HG03520 (cell line): ENCODE results near the gene PRSS2.
"Not testable (repeated sequence)": the region's sequence is repeated elsewhere in the genome, so short reads cannot be mapped to it uniquely, and the experiment has no call there.

Experiments
- ATAC-seq: cut with Tn5 transposase; IDR thresholded peaks from one replicate; pipeline ENCODE4 v1.9.1; 2021; ENCODE audit warnings: mild to moderate bottlenecking, moderate library complexity; ENCODE audit not compliant: unreplicated experiment

The PRSS2 gene

GRCh38 chr7:142758312-142758711, 12.5 kb upstream of the PRSS2 start:
- ATAC-seq = not testable (repeated sequence)

GRCh38 chr7:142759433-142759832, 11.3 kb upstream of the PRSS2 start:
- ATAC-seq = no peak

DNA sequence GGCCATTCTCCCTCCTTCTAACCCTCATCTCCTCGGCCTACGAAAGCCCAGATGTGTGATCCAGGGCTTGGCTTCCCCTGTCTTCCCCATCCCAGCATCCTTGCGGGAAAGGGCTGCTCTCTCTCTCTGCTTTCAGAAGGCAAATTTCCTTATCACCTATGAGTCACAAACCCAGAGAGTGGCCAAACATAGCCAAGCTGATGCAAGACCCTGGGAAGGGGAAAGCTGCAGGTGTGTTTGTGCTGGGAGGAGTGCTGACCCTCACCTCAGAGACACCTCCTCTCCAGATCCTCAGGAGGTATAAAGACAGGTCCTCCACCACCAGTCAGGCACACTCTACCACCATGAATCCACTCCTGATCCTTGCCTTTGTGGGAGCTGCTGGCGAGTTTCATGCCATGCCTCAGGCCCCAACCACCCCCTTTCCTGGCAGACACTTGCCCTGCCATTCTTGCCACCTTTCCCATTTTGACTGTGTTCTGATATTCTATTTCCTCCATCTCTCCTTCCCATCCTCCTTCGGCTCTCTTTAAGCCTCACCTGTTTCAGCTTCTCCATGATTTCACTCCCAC, 10.6 kb upstream of the PRSS2 start:
- ATAC-seq = no peak

DNA sequence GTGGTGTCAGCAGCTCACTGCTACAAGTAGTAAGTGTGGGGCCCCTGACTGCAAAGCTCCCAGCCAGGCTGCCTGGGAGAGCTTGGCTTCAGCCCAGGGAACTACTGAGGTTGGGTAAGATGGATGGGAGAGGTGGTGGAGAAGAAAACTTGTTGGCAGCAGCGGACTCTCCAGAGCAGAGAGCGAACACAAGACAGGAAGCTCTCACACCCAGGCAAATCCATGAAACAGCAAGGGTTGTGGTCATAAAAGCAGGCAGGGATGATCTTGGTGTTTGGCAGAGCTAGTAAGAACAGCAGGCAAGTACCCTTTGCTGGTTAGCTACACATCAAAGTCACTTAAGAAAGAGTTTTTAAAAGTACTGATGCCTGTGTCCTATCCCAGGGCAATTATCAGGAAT, 9.2 kb upstream of the PRSS2 start:
- ATAC-seq = not testable (repeated sequence)

GRCh38 chr7:142762104-142762503, 8.7 kb upstream of the PRSS2 start:
- no peak for ATAC-seq

DNA sequence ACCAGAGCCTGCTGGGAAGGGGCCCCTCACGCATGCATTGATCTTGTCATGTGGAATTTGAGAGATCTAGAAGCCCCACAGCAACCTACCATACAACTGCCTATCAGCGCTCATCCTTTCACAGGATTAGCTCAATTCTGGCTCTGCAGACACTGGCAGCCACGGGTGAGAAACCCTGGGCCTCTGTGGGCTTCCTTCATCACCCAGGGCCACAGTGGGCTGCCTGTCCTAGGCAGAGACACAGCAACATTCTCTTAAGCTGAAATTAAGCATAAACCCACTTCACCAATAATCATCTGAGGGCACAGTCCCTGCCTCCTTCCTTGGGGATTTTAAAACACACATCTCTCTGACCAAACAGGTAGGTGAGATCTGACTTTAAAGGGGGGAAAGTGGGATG, 3.3 kb upstream of the PRSS2 start:
- ATAC-seq = no peak

- no peak for ATAC-seq
These were observed 2.9 kb upstream of the PRSS2 start for GRCh38 chr7:142767861-142768260.

- not testable (repeated sequence) for ATAC-seq
These were observed 1.9 kb upstream of the PRSS2 start for GRCh38 chr7:142768885-142769284.

GRCh38 chr7:142771353-142771723, 568 bp downstream of the PRSS2 start:
- ATAC-seq = peak; percentile 85

DNA sequence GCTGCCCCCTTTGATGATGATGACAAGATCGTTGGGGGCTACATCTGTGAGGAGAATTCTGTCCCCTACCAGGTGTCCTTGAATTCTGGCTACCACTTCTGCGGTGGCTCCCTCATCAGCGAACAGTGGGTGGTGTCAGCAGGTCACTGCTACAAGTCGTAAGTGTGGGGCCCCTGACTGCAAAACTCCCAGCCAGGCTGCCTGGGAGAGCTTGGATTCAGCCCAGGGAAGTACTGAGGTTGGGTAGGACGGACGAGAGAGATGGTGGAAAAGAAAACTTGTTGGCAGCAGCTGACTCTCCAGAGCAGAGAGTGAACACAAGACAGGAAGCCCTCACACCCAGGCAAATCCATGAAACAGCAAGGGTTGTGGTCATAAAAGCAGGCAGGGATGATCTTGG, 1.3 kb downstream of the PRSS2 start:
- no peak for ATAC-seq

DNA sequence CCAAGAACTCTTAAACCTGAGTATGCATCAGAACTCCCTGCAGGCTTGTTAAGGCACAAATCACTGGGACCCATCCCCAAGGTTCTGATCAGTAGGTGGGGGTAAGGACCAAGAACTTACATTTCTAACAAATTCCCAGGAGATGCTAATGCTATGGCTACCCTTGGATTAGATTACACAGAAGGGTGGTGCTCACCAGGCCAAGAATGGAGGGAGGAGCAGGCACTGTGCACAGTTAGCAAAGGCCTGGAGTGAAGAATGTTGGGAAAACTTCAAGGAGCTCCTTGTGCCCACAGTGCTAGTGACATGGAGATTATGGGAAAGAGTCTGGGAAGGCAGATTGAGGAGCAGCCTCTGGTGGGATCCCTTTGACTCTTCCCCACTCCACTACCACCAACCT, 1.9 kb downstream of the PRSS2 start:
- no peak for ATAC-seq

DNA sequence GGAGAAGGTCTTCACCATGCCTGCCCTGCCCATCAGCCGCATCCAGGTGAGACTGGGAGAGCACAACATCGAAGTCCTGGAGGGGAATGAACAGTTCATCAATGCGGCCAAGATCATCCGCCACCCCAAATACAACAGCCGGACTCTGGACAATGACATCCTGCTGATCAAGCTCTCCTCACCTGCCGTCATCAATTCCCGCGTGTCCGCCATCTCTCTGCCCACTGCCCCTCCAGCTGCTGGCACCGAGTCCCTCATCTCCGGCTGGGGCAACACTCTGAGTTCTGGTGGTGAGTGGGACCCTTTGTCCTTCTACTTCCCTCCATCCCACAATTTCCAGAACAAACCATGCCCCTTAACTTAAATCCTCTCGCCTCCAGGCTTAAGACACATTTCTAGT, 2.5 kb downstream of the PRSS2 start:
- ATAC-seq = no peak

DNA sequence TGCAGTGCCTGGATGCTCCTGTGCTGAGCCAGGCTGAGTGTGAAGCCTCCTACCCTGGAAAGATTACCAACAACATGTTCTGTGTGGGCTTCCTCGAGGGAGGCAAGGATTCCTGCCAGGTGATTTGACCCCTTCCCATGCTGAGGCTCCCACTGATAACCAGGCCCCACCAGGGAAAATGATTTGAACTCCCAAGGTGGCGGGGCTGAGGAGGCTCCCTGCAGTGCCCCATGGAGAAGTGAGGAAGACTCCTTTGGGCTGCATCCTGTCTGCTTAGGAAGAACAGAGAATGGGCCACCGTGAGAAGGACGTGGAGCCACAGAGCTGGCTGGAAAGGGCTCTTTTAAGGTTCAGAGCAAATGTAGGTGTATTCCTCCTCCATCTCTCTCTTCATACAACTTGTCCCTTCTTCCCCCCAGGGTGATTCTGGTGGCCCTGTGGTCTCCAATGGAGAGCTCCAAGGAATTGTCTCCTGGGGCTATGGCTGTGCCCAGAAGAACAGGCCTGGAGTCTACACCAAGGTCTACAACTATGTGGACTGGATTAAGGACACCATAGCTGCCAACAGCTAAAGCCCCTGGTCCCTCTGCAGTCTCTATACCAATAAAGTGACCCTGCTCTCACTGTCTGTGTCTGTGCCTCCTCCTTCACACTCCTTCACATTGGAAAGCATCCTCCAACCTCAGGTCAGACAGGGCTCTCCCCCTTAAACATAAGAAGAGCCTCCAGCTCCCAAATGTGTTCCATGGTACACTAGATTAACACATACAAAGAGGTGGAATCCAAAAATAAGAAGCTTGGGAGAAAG, 3.4 kb downstream of the PRSS2 start:
- no peak for ATAC-seq

- ATAC-seq = no peak
These were observed 4.1 kb downstream of the PRSS2 start for GRCh38 chr7:142774826-142775225.

GRCh38 chr7:142775351-142776115, 4.8 kb downstream of the PRSS2 start:
- ATAC-seq = not testable (repeated sequence)

DNA sequence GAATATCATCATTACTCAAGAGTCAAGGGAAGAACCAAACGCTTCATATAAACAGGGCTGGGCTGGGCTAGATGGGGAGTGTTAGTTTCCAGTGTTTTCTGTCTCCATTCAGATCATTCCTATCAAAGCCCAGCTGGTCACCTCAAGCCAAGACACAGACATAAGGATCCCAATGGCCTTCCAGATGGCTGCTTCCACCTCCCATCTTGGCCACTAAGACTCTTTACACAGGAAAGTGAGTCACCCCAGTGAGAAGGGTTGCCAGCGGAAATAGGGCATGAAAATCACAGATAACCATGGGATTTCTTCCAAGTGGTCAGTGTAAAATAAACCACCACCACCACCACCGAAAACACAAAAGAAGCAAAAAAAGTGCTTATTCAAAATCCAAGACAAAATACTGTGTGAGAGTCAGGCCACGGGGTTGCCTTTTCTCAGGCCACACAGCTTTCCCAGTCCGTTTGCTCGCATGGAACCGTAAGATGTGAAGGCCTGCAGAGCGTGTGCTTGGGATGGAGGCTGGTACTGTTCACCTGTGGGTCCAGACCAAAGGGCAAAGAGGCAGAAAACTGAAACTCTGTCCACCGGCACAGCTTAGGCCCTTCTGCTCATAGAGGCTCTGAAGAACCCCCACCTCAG, 5.6 kb downstream of the PRSS2 start:
- ATAC-seq = no peak

DNA sequence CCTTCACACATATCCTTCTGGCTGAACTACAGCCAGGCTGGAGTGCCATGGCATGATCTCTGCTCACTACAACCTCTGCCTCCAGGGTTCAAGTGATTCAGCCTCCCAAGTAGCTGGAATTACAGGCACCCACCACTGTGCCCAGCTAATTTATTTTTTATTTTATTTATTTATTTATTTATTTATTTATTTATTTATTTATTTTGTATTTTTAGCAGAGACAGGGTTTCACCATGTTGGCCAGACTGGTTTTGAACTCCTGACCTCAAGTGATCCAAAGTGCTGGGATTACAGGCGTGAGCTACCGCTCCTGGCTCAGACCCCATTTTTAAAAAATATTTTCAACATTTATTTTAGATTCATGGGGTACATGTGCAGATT, 6.1 kb downstream of the PRSS2 start:
- not testable (repeated sequence) for ATAC-seq

GRCh38 chr7:142777318-142777717, 6.5 kb downstream of the PRSS2 start:
- no peak for ATAC-seq

DNA sequence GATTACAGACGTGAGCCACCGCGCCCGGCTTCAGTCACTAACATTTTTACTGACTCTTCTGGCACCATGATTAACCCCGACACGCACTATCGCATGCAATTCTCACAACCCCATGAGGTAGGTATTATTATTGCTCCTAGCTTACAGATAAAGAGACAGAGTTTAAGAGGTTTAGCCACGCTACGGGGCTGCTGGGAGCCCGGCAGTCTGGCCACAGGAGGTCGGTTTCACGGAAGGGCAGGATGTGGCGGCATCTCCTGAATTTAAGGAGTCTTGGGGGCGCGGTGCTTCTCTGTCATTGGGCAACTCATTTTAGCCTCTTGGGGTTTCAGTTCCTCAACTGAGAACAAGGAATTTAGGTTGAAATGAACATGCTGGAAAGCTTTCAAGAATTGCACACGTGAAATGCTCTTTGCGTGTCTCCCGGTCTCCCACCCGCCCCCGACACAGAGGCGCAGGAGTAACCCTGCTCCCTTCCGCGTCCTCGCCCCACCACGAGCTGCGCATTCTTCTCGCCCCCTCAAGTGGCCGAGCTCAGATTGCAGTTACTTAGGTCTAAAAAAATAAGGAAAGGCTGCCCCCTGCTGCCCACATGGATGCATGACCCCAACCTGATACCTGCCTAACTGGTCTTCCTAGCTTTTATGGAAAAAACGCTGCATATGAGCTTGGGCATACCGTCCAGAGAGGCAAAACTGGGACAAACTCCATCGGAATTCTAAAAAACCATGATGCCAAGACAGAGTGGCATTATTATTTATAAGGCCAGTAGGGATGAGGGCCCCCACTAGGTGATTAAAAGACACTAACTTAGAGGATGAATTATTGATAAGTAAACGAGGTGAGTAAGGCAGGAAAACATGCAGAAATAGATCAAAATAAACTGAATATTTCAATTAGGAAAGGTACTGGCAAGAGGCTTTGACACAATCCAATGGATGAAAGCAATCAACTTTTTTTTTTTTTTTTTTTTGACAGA, 12.4 kb downstream of the PRSS2 start:
- peak; percentile 87 for ATAC-seq

DNA sequence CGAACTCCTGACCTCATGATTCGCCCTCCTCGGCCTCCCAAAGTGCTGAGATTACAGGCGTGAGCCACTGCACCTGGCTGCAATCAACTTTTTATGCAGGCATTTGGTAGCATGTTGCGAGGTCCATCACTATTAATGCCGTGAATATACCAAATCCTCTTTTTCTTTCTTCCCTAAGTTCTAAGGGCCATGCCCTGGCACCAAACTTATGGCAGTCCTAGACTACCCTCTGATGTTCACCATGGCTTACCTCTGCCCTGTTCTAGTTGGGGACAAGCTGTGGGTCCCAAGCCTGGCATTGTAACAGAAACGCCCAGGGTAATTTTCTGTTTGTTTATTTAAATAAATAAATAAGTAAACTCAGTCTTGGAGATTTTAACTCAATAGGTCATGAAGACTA, 13.3 kb downstream of the PRSS2 start:
- ATAC-seq = no peak
